ENCODE results near the gene SUPT20HL1.

GRCh38 chrX:24364326-24364725, 3.9 kb downstream of the SUPT20HL1 start:
- TF ChIP-seq ZFP30 (CRISPR knock-in tag; IDR thresholded peaks at IDR 0.05) = no peak
- no peak for TF ChIP-seq ZNF565 (CRISPR knock-in tag; conservative IDR thresholded peaks at IDR 0.05; ENCODE audit: low read depth)
- TF ChIP-seq, protein P1, sequence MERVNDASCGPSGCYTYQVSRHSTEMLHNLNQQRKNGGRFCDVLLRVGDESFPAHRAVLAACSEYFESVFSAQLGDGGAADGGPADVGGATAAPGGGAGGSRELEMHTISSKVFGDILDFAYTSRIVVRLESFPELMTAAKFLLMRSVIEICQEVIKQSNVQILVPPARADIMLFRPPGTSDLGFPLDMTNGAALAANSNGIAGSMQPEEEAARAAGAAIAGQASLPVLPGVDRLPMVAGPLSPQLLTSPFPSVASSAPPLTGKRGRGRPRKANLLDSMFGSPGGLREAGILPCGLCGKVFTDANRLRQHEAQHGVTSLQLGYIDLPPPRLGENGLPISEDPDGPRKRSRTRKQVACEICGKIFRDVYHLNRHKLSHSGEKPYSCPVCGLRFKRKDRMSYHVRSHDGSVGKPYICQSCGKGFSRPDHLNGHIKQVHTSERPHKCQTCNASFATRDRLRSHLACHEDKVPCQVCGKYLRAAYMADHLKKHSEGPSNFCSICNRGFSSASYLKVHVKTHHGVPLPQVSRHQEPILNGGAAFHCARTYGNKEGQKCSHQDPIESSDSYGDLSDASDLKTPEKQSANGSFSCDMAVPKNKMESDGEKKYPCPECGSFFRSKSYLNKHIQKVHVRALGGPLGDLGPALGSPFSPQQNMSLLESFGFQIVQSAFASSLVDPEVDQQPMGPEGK (CRISPR knock-in tag; IDR thresholded peaks at IDR 0.05; ENCODE audit: borderline replicate concordance) = no peak
- no peak for TF ChIP-seq RARB (CRISPR knock-in tag; IDR thresholded peaks at IDR 0.05)
- TF ChIP-seq ZNF8 (CRISPR knock-in tag; IDR thresholded peaks at IDR 0.05) = no peak
- no peak for TF ChIP-seq CSDC2 (CRISPR knock-in tag; IDR thresholded peaks at IDR 0.05)
- no peak for TF ChIP-seq SNAI2 (CRISPR knock-in tag; IDR thresholded peaks at IDR 0.05)
- TF ChIP-seq ZC3H10 (CRISPR knock-in tag; IDR thresholded peaks at IDR 0.05) = no peak
- TF ChIP-seq PPARA (CRISPR knock-in tag; IDR thresholded peaks at IDR 0.05; ENCODE audit: borderline replicate concordance) = no peak
- TF ChIP-seq ZFP3 (CRISPR knock-in tag; IDR thresholded peaks at IDR 0.05) = no peak
